Measurements from ENCODE around the gene KIRREL3. TPM values are rescaled to one million over a fixed set of nuclear protein-coding genes. Genes with fewer than 3 reads are reported as not detected.

The KIRREL3 gene
- total and polyA plus RNA-seq, 2 donors (not counting 3 experiments of a cell fraction or from before 2014, with no cell fraction given) = not detected

GRCh38 chr11:126596474-126596873, 404.1 kb downstream of the KIRREL3 start:
- H3K9me1 ChIP-seq (replicated peaks; ENCODE audit: control insufficient read depth, extremely low read depth, insufficient read depth, low read length) = no peaks in the 10 kb centered on the region
- H3K9ac ChIP-seq (replicated peaks; ENCODE audit: extremely low read depth, insufficient read depth, low read length) = no peak overlapping the region
- H3K4me1 ChIP-seq (ENCODE audit: control insufficient read depth, extremely low read depth, insufficient read depth, low read length) = no peaks in the 10 kb centered on the region
- no peak for TF ChIP-seq GATA2 (IDR thresholded peaks at IDR 0.05; ENCODE audit: insufficient read depth, insufficient read length, low read depth, low read length)
- TF ChIP-seq JUN (IDR thresholded peaks at IDR 0.05; ENCODE audit: borderline replicate concordance, insufficient read depth, insufficient read length, low read depth) = no peak
- no peak for TF ChIP-seq MAX (IDR thresholded peaks at IDR 0.05; ENCODE audit: insufficient read depth, insufficient read length)
- no peak for TF ChIP-seq MYC (IDR thresholded peaks at IDR 0.05; ENCODE audit: low read depth, low read length)
- TF ChIP-seq POLR2A (IDR thresholded peaks at IDR 0.05; ENCODE audit: low read depth, low read length) = no peak
- no peak for TF ChIP-seq EZH2 (IDR thresholded peaks at IDR 0.05; ENCODE audit: borderline replicate concordance, low read depth, low read length, severe bottlenecking)
- TF ChIP-seq POLR2AphosphoS5 (IDR thresholded peaks at IDR 0.05; ENCODE audit: insufficient read depth, low read depth, low read length) = no peak
- TF ChIP-seq CTCF (IDR thresholded peaks at IDR 0.05; ENCODE audit: extremely low read depth in 1 of 2, insufficient read depth in 1 of 2, low read depth in 1 of 2, low read length in 2 of 2) = no peak
- no peak for TF ChIP-seq FOS (IDR thresholded peaks at IDR 0.05; ENCODE audit: borderline replicate concordance, insufficient read depth, low read length)
- no TSS peak for BruUV-seq (replicated peaks)
- no peak overlapping the region for H3K27ac ChIP-seq (ENCODE audit: insufficient read depth, low read depth, low read length)
- no peaks in the 10 kb centered on the region for H3K79me2 ChIP-seq (ENCODE audit: control insufficient read depth, insufficient read depth, low read length)
- ChIA-PET CTCF (interaction anchor here (1.0 kb wide), 1 partner anchor 10 kb away, joined by 3 read pairs; no protein-coding TSS in a partner anchor), POLR2A (no interaction called here)
- no peak overlapping the region for H3K4me3 ChIP-seq (replicated peaks in 1 of 3; ENCODE audit: insufficient read depth in 1 of 3, low read depth in 1 of 3, low read length in 3 of 3)
- no peak overlapping the region for H2AFZ ChIP-seq (ENCODE audit: low read depth, low read length)
- DNase-seq (ENCODE audit: low read depth, low spot score) = no peak
- H4K20me1 ChIP-seq (replicated peaks; ENCODE audit: control insufficient read depth, extremely low read depth, insufficient read depth, low read length) = no peaks in the 10 kb centered on the region
- intact Hi-C loops (cut with micrococcal nuclease) = no loop called here
- no peaks in the 10 kb centered on the region for H3K9me3 ChIP-seq (replicated peaks; ENCODE audit: control insufficient read depth, insufficient read depth, low read length)
- H3K4me2 ChIP-seq (ENCODE audit: insufficient read depth, low read length) = no peak overlapping the region
- no peak for FAIRE-seq
- H3K36me3 ChIP-seq (ENCODE audit: control insufficient read depth in 2 of 2, extremely low read depth in 1 of 2, insufficient read depth in 2 of 2, low read length in 2 of 2) = no peaks in the 10 kb centered on the region
- dilution Hi-C loops (cut with MboI; ENCODE audit: extremely low pct_ligation_motif_present, low sequenced_read_pairs) = no loop called here
- no peaks in the 10 kb centered on the region for H3K27me3 ChIP-seq (ENCODE audit: control insufficient read depth in 2 of 2, insufficient read depth in 2 of 2, low read length in 2 of 2)

All from endothelial cell of umbilical vein (primary cell).